KMS-11 (cell line): ENCODE measurements around the gene ZNF469.

Experiments
- H2AFZ ChIP-seq: fragments of 200-600 bp; sonication (generic); 2 replicates; pipeline ENCODE4 v1.6.1; 2016; ENCODE audit warnings: antibody characterized with exemption, mixed run types, low read depth
- H3K27ac ChIP-seq: fragments of 200-600 bp; sonication (generic); 2 replicates; pipeline ENCODE4 v1.6.1; 2016; ENCODE audit warnings: mild to moderate bottlenecking, mixed run types
- H3K27me3 ChIP-seq: fragments of 200-600 bp; sonication (generic); 2 replicates; pipeline ENCODE4 v1.6.1; 2017; ENCODE audit warnings: mild to moderate bottlenecking, low read depth, mixed run types, moderate library complexity; ENCODE audit not compliant: insufficient read depth
- H3K36me3 ChIP-seq: fragments of 200-600 bp; sonication (generic); 2 replicates; pipeline ENCODE4 v1.6.1; 2017; ENCODE audit warnings: mild to moderate bottlenecking, mixed run types; ENCODE audit not compliant: insufficient read depth
- H3K4me1 ChIP-seq: fragments of 200-600 bp; sonication (generic); 2 replicates; pipeline ENCODE4 v1.6.1; 2016; ENCODE audit warnings: mild to moderate bottlenecking, low read depth, mixed run types; ENCODE audit not compliant: poor library complexity, severe bottlenecking
- H3K4me2 ChIP-seq: fragments of 200-600 bp; sonication (generic); 2 replicates; pipeline ENCODE4 v1.7.0; 2016; ENCODE audit warnings: mild to moderate bottlenecking, mixed run types
- H3K4me3 ChIP-seq: fragments of 200-600 bp; sonication (generic); IDR thresholded peaks from 2 replicates; pipeline ENCODE4 v1.6.1; 2017; ENCODE audit warnings: low read depth, low read length, mixed read lengths; ENCODE audit not compliant: insufficient read depth
- H3K79me2 ChIP-seq: fragments of 200-600 bp; sonication (generic); 2 replicates; pipeline ENCODE4 v1.6.1; 2016; ENCODE audit warnings: low read depth, mixed run types; ENCODE audit not compliant: insufficient read depth
- H3K9ac ChIP-seq: fragments of 200-600 bp; sonication (generic); 2 replicates; pipeline ENCODE4 v1.6.1; 2016; ENCODE audit warnings: mild to moderate bottlenecking, mixed run types
- H4K20me1 ChIP-seq: fragments of 200-600 bp; sonication (generic); 2 replicates; pipeline ENCODE4 v1.6.1; 2016; ENCODE audit warnings: mild to moderate bottlenecking, mixed run types; ENCODE audit not compliant: insufficient read depth
- TF ChIP-seq, protein P1 (sequence below): fragments of 200-600 bp; sonication (generic); conservative IDR thresholded peaks from 2 replicates; pipeline ENCODE4 v1.6.1; 2017; ENCODE audit warnings: low read depth, mild to moderate bottlenecking, antibody characterized with exemption, low read length, moderate library complexity, mixed read lengths

The ZNF469 gene

DNA sequence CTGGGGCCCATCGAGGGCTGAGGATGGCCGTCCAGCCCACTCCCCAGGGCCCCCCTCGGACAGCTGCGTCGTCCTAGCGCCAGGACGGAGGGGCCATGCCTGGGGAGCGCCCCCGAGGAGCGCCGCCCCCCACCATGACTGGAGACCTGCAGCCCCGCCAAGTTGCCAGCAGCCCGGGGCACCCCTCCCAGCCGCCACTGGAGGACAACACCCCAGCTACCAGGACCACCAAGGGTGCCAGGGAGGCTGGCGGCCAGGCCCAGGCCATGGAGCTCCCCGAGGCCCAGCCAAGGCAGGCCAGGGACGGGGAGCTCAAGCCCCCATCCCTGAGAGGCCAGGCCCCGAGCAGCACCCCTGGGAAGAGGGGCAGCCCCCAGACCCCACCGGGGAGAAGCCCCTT lies 44.6 kb downstream of the ZNF469 start:
- no peak overlapping the region for H3K27ac ChIP-seq
- TF ChIP-seq, protein P1, sequence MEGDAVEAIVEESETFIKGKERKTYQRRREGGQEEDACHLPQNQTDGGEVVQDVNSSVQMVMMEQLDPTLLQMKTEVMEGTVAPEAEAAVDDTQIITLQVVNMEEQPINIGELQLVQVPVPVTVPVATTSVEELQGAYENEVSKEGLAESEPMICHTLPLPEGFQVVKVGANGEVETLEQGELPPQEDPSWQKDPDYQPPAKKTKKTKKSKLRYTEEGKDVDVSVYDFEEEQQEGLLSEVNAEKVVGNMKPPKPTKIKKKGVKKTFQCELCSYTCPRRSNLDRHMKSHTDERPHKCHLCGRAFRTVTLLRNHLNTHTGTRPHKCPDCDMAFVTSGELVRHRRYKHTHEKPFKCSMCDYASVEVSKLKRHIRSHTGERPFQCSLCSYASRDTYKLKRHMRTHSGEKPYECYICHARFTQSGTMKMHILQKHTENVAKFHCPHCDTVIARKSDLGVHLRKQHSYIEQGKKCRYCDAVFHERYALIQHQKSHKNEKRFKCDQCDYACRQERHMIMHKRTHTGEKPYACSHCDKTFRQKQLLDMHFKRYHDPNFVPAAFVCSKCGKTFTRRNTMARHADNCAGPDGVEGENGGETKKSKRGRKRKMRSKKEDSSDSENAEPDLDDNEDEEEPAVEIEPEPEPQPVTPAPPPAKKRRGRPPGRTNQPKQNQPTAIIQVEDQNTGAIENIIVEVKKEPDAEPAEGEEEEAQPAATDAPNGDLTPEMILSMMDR = no peak
- H3K4me3 ChIP-seq = no peak overlapping the region
- no peaks in the 10 kb centered on the region for H3K4me1 ChIP-seq
- H3K79me2 ChIP-seq = no peaks in the 10 kb centered on the region
- H2AFZ ChIP-seq = no peak overlapping the region
- H3K27me3 ChIP-seq = peaks cover 78% of the 10 kb centered on the region
- H3K9ac ChIP-seq = no peak overlapping the region
- H3K4me2 ChIP-seq = no peak overlapping the region
- no peaks in the 10 kb centered on the region for H3K36me3 ChIP-seq
- H4K20me1 ChIP-seq = no peaks in the 10 kb centered on the region

DNA sequence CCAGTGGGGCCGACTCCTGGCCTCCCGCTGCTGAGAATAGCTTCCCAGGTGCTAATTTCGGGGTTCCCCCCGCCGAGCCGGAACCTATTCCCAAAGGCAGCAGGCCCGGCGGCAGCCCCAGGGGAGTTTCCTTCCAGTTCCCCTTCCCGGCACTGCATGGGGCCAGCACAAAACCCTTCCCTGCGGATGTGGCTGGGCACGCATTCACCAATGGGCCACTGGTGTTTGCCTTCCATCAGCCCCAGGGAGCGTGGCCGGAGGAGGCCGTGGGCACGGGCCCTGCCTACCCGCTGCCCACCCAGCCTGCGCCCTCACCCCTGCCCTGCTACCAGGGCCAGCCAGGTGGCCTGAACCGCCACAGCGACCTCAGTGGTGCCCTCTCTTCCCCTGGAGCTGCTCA lies 45.4 kb downstream of the ZNF469 start:
- no peak overlapping the region for H3K4me3 ChIP-seq
- TF ChIP-seq, protein P1 = no peak
- H3K36me3 ChIP-seq = no peaks in the 10 kb centered on the region
- H3K9ac ChIP-seq = no peak overlapping the region
- H3K27ac ChIP-seq = no peak overlapping the region
- H3K4me2 ChIP-seq = no peak overlapping the region
- no peaks in the 10 kb centered on the region for H4K20me1 ChIP-seq
- H3K79me2 ChIP-seq = no peaks in the 10 kb centered on the region
- no peaks in the 10 kb centered on the region for H3K4me1 ChIP-seq
- no peak overlapping the region for H2AFZ ChIP-seq
- peaks cover 86% of the 10 kb centered on the region for H3K27me3 ChIP-seq

DNA sequence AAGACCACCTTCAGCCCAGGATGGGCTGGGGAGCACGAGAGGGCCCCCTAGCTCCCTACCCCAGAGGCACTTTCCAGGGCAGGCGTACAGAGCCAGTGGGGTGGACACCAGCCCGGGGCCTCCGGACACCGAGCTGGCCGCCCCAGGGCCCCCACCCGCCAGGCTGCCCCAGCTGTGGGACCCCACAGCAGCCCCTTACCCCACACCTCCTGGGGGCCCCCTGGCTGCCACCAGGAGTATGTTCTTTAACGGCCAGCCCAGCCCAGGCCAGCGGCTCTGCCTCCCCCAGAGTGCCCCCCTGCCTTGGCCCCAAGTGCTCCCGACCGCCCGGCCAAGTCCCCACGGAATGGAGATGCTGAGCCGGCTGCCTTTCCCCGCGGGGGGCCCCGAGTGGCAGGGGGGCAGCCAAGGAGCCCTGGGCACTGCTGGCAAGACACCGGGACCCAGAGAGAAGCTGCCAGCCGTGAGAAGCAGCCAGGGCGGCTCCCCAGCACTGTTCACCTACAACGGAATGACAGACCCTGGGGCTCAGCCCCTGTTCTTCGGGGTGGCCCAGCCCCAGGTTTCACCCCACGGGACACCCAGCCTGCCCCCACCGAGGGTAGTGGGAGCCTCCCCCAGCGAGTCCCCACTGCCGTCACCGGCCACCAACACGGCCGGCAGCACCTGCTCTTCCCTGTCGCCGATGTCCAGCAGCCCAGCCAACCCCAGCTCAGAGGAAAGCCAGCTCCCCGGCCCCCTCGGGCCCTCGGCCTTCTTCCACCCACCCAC lies 46.0 kb downstream of the ZNF469 start:
- Histone ChIP-seq H3K4me2 (no peak overlapping the region), H3K27me3 (peaks cover 86% of the 10 kb centered on the region), H3K4me3 (no peak overlapping the region), H3K27ac (no peak overlapping the region), H3K36me3 (no peaks in the 10 kb centered on the region), H3K79me2 (no peaks in the 10 kb centered on the region), H2AFZ (no peak overlapping the region), H3K4me1 (no peaks in the 10 kb centered on the region), H4K20me1 (no peaks in the 10 kb centered on the region), H3K9ac (no peak overlapping the region)
- TF ChIP-seq, protein P1 = no peak

DNA sequence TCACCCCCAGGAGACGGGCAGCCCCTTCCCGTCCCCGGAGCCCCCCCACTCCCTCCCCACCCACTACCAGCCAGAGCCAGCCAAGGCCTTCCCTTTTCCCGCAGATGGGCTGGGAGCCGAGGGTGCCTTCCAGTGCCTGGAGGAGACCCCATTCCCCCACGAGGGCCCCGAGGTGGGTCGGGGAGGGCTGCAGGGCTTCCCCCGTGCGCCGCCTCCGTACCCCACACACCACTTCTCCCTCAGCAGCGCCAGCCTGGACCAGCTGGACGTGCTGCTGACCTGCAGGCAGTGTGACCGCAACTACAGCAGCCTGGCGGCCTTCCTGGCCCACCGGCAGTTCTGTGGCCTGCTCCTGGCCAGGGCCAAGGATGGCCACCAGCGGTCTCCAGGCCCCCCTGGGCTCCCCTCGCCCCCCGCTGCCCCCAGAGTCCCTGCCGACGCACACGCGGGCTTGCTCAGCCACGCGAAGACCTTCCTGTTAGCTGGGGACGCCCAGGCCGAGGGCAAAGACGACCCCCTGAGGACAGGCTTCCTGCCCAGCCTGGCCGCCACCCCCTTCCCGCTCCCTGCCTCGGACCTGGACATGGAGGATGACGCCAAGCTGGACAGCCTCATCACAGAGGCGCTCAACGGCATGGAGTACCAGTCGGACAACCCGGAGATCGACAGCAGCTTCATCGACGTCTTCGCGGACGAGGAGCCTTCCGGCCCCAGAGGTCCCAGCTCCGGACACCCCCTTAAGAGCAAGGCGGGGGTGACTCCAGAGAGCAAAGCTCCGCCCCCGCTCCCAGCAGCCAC lies 46.8 kb downstream of the ZNF469 start:
- peaks cover 86% of the 10 kb centered on the region for H3K27me3 ChIP-seq
- H3K36me3 ChIP-seq = no peaks in the 10 kb centered on the region
- no peak overlapping the region for H3K9ac ChIP-seq
- no peak overlapping the region for H2AFZ ChIP-seq
- TF ChIP-seq, protein P1 = no peak
- no peaks in the 10 kb centered on the region for H3K79me2 ChIP-seq
- H3K4me1 ChIP-seq = no peaks in the 10 kb centered on the region
- H3K4me3 ChIP-seq = no peak overlapping the region
- H3K4me2 ChIP-seq = no peak overlapping the region
- H4K20me1 ChIP-seq = no peaks in the 10 kb centered on the region
- no peak overlapping the region for H3K27ac ChIP-seq
